Gastroesophageal sphincter (tissue), 3 donors: ENCODE measurements around the gene FBXL20.

Experiments
- CTCF ChIP-seq, 4 experiments: fragments of 200-600 bp in 2 of 4; fragments of 450-650 bp in 2 of 4; sonication (generic) in 1 of 4; IDR thresholded peaks; one replicate each; pipeline ENCODE4 v1.5.1; 2017 to 2019; ENCODE audit warnings: antibody characterized with exemption in 4 of 4, mild to moderate bottlenecking in 2 of 4, moderate library complexity in 2 of 4
- POLR2A ChIP-seq, 2 donors: fragments of 450-650 bp; IDR thresholded peaks; one replicate each; pipeline ENCODE4 v1.6.1; 2017; ENCODE audit warnings: antibody characterized with exemption in 2 of 2, mild to moderate bottlenecking in 2 of 2, moderate library complexity in 1 of 2
- POLR2AphosphoS5 ChIP-seq: sonication (generic); formaldehyde crosslinking; IDR thresholded peaks from one replicate; pipeline ENCODE4 v1.6.1; 2017; ENCODE audit warnings: antibody characterized with exemption

- TF ChIP-seq CTCF (IDR thresholded peaks at IDR 0.05) (no peak), POLR2A (IDR thresholded peaks at IDR 0.05) (no peak), POLR2AphosphoS5 (no peak)
Measured at GRCh38 chr17:39352986-39353385, 48.4 kb downstream of the FBXL20 start.
